GM12878 (cell line): ENCODE data around the gene ELOVL5. TPM values are rescaled to one million over a fixed set of nuclear protein-coding genes. Genes with fewer than 3 reads are reported as not detected.

Experiments used
- ATAC-seq: fragments of 200-7000 bp; cut with Tn5 transposase; 3 replicates; pipeline ENCODE4 v1.9.1; 2020; ENCODE audit warnings: mild to moderate bottlenecking, moderate library complexity
- BruUV-seq: library from RNA; stranded (reverse); fragments of 400-500 nt; replicated peaks from 2 replicates; lab custom pipeline; 2021; lab: Mats Ljungman, UMichigan
- CTCF ChIA-PET: fragments of 300-600 bp; sonication (Branson Sonifier 250); formaldehyde crosslinking; extraction: SDS; loops from one replicate; lab custom pipeline; 2021; ENCODE audit warnings: inconsistent platforms; lab: Yijun Ruan, JAX
- POLR2A ChIA-PET: fragments of 350-600 bp; formaldehyde crosslinking; extraction: SDS; loops from one replicate; lab custom pipeline; 2021; ENCODE audit warnings: inconsistent platforms; lab: Charles Lee
- RAD21 ChIA-PET: fragments of 300-600 bp; sonication (Branson Sonifier 250); formaldehyde crosslinking; loops from one replicate; lab custom pipeline; 2023; ENCODE audit warnings: antibody characterized with exemption; ENCODE audit not compliant: unreplicated experiment; lab: Charles Lee
- SMC1A ChIA-PET: fragments of 300-600 bp; sonication (Branson Sonifier 250); formaldehyde crosslinking; loops from one replicate; lab custom pipeline; 2023; ENCODE audit not compliant: unreplicated experiment, uncharacterized antibody; lab: Charles Lee
- DNase-seq: peaks from one replicate; pipeline ENCODE4 v3.0.0-alpha.2; 2011; ENCODE audit warnings: low read depth, low spot score
- FAIRE-seq: peaks from 3 replicates; lab custom pipeline; 2011; peaks lifted over from hg19 to GRCh38; lab: Jason Lieb, UNC
- H2AFZ ChIP-seq: 2 replicates; pipeline ENCODE4 v1.6.0; 2011; ENCODE audit warnings: low read depth, low read length, control low read depth; ENCODE audit not compliant: control insufficient read depth
- H3K27ac ChIP-seq: 2 replicates; pipeline ENCODE4 v1.5.1; 2011; ENCODE audit warnings: control low read depth; ENCODE audit not compliant: control insufficient read depth, insufficient read depth
- H3K27me3 ChIP-seq, 2 experiments: replicated peaks in 1 of 2; 2 replicates each; pipeline versions ENCODE4 v1.6.0 to v1.6.1; 2011; ENCODE audit warnings: low read length in 1 of 2; ENCODE audit not compliant: control insufficient read depth in 2 of 2, insufficient read depth in 2 of 2
- H3K36me3 ChIP-seq, 2 experiments: 2 replicates each; pipeline ENCODE4 v1.5.1; 2011; ENCODE audit warnings: low read length in 1 of 2; ENCODE audit not compliant: control insufficient read depth in 2 of 2, insufficient read depth in 2 of 2
- H3K4me1 ChIP-seq: 2 replicates; pipeline ENCODE4 v1.6.1; 2011; ENCODE audit warnings: mild to moderate bottlenecking, low read length, moderate library complexity, mixed read lengths; ENCODE audit not compliant: control insufficient read depth, insufficient read depth
- H3K4me2 ChIP-seq: 2 replicates; pipeline ENCODE4 v1.6.0; 2011; ENCODE audit warnings: control low read depth; ENCODE audit not compliant: control insufficient read depth, insufficient read depth
- H3K4me3 ChIP-seq: fragments of 200-600 bp; sonication (generic); 2 replicates; pipeline ENCODE4 v1.5.1; 2016
- H3K79me2 ChIP-seq: 2 replicates; pipeline ENCODE4 v1.6.0; 2011; ENCODE audit warnings: low read length; ENCODE audit not compliant: control insufficient read depth, insufficient read depth
- H3K9ac ChIP-seq: 2 replicates; pipeline ENCODE4 v1.8.0; 2011; ENCODE audit warnings: low read length, control low read depth, mixed read lengths; ENCODE audit not compliant: control insufficient read depth, insufficient read depth
- H3K9me3 ChIP-seq: replicated peaks from 3 replicates; pipeline ENCODE4 v1.5.1; 2011; ENCODE audit warnings: mild to moderate bottlenecking, low read length; ENCODE audit not compliant: control insufficient read depth, insufficient read depth
- H4K20me1 ChIP-seq: 2 replicates; pipeline ENCODE4 v1.6.0; 2011; ENCODE audit not compliant: control insufficient read depth, insufficient read depth
- BHLHE40 ChIP-seq, 2 experiments: fragments of 450-650 bp in 1 of 2; IDR thresholded peaks; 2 replicates each; pipeline ENCODE4 v1.6.1; 2011 to 2017; ENCODE audit warnings: low read depth in 2 of 2, borderline replicate concordance in 1 of 2, improper control_type of control experiment in 1 of 2, low read length in 1 of 2, mild to moderate bottlenecking in 1 of 2
- DPF2 ChIP-seq: fragments of 450-650 bp; IDR thresholded peaks from 2 replicates; pipeline ENCODE4 v1.6.1; 2017; ENCODE audit warnings: mild to moderate bottlenecking
- FOXK2 ChIP-seq: fragments of 450-650 bp; IDR thresholded peaks from 2 replicates; pipeline ENCODE4 v1.6.1; 2017; ENCODE audit warnings: mild to moderate bottlenecking, moderate library complexity
- HDAC6 ChIP-seq: fragments of 200-600 bp; sonication (generic); IDR thresholded peaks from one replicate; pipeline ENCODE4 v1.8.0; 2017; ENCODE audit warnings: antibody characterized with exemption; ENCODE audit not compliant: unreplicated experiment
- KLF5 ChIP-seq: fragments of 450-650 bp; IDR thresholded peaks from 2 replicates; pipeline ENCODE4 v1.6.1; 2014; ENCODE audit warnings: mild to moderate bottlenecking; ENCODE audit not compliant: partially characterized antibody
- LARP7 ChIP-seq: fragments of 450-650 bp; IDR thresholded peaks from 2 replicates; pipeline ENCODE4 v1.6.1; 2017; ENCODE audit warnings: mild to moderate bottlenecking
- MYC ChIP-seq: IDR thresholded peaks from 2 replicates; pipeline ENCODE4 v1.6.1; 2011; ENCODE audit warnings: mild to moderate bottlenecking, low read length, moderate library complexity, inconsistent platforms; ENCODE audit not compliant: insufficient read depth, insufficient replicate concordance, insufficient read length, severe bottlenecking
- RCOR1 ChIP-seq: conservative IDR thresholded peaks from 2 replicates; pipeline ENCODE4 v1.6.1; 2012; ENCODE audit warnings: low read depth, low read length, improper control_type of control experiment
- ZBED1 ChIP-seq: IDR thresholded peaks from 2 replicates; pipeline ENCODE4 v1.6.1; 2016; ENCODE audit warnings: borderline replicate concordance
- WGBS: methylation state at CpG from one replicate; pipeline ENCODE4 v1.1.6; 2016; ENCODE audit warnings: low lambda C conversion rate; ENCODE audit not compliant: insufficient replicate concordance, insufficient coverage; ENCODE audit errors: missing lambda C conversion rate; 5-methylcytosine and 5-hydroxymethylcytosine counted together
- in situ Hi-C: fragments of 300-500 bp; cut with MboI; formaldehyde crosslinking; loops from 9 replicates; pipeline ENCODE4 v1.14.3; 2018; ENCODE audit warnings: mixed read lengths
- intact Hi-C: fragments of 100-400 bp; cut with micrococcal nuclease; formaldehyde crosslinking; loops from one replicate; pipeline ENCODE4 v1.14.2; 2022; ENCODE audit not compliant: unreplicated experiment
- polyA plus RNA-seq, 11 experiments: library from polyadenylated mRNA; depleted of rRNA in 4 of 11; unstranded in 6 of 11; stranded (reverse) in 5 of 11; fragments of >200 nt; fragmentation: Nextera tagmentation in 4 of 11; fragmentation: Illumina TruSeq in 1 of 11; extraction: Ambion mirVana in 4 of 11; extraction: Trizol in 1 of 11; gene quantifications; 1 replicate in 1 of 11; 2 replicates in 10 of 11; pipeline versions ENCODE4 v1.2.1 to v1.2.3, GENCODE V29; 2011 to 2016; ENCODE audit warnings: inconsistent platforms in 2 of 11, missing spikeins in 2 of 11, low read depth in 1 of 11
- total RNA-seq, 4 experiments: library from RNA; depleted of rRNA in 3 of 4; stranded (reverse); fragments of >200 nt in 3 of 4; fragmentation: Illumina TruSeq in 1 of 4; extraction: Trizol in 1 of 4; gene quantifications; 2 replicates each; pipeline versions ENCODE4 v1.2.1 to v1.2.3, GENCODE V29; 2013 to 2021
- TF ChIP-seq, protein P1 (sequence below): IDR thresholded peaks from 2 replicates; pipeline ENCODE4 v1.6.1; 2012; ENCODE audit warnings: low read length, inconsistent platforms
- TF ChIP-seq, protein P2 (sequence below): IDR thresholded peaks from 2 replicates; pipeline ENCODE4 v1.6.1; 2012; ENCODE audit warnings: improper control_type of control experiment, low read depth, low read length; ENCODE audit not compliant: insufficient replicate concordance
- TF ChIP-seq, protein P3 (sequence below): IDR thresholded peaks from 2 replicates; pipeline ENCODE4 v1.6.1; 2011; ENCODE audit warnings: low read depth, mild to moderate bottlenecking, low read length, moderate library complexity, borderline replicate concordance; ENCODE audit errors: extremely low read depth

Gene ELOVL5
- total and polyA plus RNA-seq, 10 of the 15 experiments (the other 5 are each of a cell fraction or from before 2014, with no cell fraction given): 156 to 241 (median 196) TPM

DNA sequence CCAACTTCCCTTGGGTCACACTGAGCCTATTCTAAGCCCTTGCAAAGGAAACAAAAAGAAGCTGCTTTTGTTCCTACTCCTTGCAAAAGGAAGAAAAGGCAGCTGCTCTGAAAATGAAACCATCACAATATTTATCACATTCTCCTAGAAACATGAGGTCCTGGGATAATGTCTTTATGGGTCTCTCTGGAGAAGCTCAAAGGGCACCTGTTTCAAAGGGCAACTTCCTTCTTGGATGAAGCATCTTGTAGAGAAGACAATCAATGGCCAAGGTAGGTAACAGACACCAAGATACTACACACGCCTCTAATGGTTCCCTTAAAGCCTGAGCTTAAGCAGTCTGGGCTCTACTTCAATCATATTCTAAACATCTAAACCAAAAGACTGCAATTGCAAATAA is 10.4 kb downstream of the ELOVL5 start (continued):
- TF ChIP-seq MYC (no peak), HDAC6 (no peak), ZBED1 (no peak), FOXK2 (no peak), DPF2 (no peak)
- TF ChIP-seq, protein P1, sequence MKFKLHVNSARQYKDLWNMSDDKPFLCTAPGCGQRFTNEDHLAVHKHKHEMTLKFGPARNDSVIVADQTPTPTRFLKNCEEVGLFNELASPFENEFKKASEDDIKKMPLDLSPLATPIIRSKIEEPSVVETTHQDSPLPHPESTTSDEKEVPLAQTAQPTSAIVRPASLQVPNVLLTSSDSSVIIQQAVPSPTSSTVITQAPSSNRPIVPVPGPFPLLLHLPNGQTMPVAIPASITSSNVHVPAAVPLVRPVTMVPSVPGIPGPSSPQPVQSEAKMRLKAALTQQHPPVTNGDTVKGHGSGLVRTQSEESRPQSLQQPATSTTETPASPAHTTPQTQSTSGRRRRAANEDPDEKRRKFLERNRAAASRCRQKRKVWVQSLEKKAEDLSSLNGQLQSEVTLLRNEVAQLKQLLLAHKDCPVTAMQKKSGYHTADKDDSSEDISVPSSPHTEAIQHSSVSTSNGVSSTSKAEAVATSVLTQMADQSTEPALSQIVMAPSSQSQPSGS: no peak
- TF ChIP-seq, all 136 proteins: peak for 0

DNA sequence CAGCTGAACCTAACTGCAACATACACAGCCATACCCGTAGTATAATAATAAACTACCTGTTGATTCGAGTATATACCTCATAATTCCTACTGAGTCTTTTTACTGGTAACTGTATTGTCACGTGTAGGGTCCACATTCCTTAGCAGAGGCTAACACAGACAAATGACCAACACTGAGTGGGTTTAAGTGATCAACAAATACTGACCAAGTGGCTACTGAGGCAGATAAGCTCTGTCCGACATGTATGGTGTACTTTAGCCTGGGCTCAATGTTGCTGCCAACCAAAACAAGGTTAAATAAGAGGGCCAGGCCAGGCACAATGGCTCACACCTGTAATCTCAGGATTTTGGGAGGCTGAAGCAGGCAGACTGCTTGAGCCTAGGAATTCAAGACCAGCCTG is 12.7 kb downstream of the ELOVL5 start:
- FAIRE-seq: no peak
- H4K20me1 ChIP-seq: no peaks in the 10 kb centered on the region
- TF ChIP-seq BHLHE40 (IDR thresholded peaks at IDR 0.05; ENCODE audit: borderline replicate concordance in 1 of 2, low read depth in 2 of 2, low read length in 1 of 2) (0 out of 4 replicates have a peak, but pooled peaks of 1 of the 2 experiments have one; percentile 16), LARP7 (no peak), RCOR1 (no peak), FOXK2 (no peak), KLF5 (no peak)
- TF ChIP-seq, protein P2, sequence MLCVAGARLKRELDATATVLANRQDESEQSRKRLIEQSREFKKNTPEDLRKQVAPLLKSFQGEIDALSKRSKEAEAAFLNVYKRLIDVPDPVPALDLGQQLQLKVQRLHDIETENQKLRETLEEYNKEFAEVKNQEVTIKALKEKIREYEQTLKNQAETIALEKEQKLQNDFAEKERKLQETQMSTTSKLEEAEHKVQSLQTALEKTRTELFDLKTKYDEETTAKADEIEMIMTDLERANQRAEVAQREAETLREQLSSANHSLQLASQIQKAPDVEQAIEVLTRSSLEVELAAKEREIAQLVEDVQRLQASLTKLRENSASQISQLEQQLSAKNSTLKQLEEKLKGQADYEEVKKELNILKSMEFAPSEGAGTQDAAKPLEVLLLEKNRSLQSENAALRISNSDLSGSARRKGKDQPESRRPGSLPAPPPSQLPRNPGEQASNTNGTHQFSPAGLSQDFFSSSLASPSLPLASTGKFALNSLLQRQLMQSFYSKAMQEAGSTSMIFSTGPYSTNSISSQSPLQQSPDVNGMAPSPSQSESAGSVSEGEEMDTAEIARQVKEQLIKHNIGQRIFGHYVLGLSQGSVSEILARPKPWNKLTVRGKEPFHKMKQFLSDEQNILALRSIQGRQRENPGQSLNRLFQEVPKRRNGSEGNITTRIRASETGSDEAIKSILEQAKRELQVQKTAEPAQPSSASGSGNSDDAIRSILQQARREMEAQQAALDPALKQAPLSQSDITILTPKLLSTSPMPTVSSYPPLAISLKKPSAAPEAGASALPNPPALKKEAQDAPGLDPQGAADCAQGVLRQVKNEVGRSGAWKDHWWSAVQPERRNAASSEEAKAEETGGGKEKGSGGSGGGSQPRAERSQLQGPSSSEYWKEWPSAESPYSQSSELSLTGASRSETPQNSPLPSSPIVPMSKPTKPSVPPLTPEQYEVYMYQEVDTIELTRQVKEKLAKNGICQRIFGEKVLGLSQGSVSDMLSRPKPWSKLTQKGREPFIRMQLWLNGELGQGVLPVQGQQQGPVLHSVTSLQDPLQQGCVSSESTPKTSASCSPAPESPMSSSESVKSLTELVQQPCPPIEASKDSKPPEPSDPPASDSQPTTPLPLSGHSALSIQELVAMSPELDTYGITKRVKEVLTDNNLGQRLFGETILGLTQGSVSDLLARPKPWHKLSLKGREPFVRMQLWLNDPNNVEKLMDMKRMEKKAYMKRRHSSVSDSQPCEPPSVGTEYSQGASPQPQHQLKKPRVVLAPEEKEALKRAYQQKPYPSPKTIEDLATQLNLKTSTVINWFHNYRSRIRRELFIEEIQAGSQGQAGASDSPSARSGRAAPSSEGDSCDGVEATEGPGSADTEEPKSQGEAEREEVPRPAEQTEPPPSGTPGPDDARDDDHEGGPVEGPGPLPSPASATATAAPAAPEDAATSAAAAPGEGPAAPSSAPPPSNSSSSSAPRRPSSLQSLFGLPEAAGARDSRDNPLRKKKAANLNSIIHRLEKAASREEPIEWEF: no peak
- TF ChIP-seq, protein P3, sequence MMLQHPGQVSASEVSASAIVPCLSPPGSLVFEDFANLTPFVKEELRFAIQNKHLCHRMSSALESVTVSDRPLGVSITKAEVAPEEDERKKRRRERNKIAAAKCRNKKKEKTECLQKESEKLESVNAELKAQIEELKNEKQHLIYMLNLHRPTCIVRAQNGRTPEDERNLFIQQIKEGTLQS: no peak

More for the DNA sequence above, 12.7 kb downstream of the ELOVL5 start:
- TSS peak; percentile 80 for BruUV-seq
- intact Hi-C loops: loop anchor here (5.0 kb wide), 1 partner anchor 146 kb away; no protein-coding TSS in a partner anchor
- peak overlapping the region; percentile 72 for H3K4me3 ChIP-seq
- SMC1A ChIA-PET: interaction anchor here (1.0 to 8.2 kb wide), 10 partner anchors 6 to 161 kb away, joined by 3 to 135 read pairs (median 8); partner anchors contain the start of gene ELOVL5
- in situ Hi-C loops: no loop called here
- 11% methylated on average over 4 of the region's 4 CpGs for WGBS
- H2AFZ ChIP-seq: peak overlapping the region; percentile 62
- H3K79me2 ChIP-seq: peaks cover 96% of the 10 kb centered on the region
- H3K4me1 ChIP-seq: peaks cover 22% of the 10 kb centered on the region
- DNase-seq (no peak), ATAC-seq (no peak; the same call in 1 of the 3 replicates)
- peak overlapping the region; percentile 84 for H3K4me2 ChIP-seq
- H3K27me3 ChIP-seq: no peaks in the 10 kb centered on the region
- peaks cover 0 to 14% of the 10 kb centered on the region in 2 experiments; a peak in 2 of 4 replicates for H3K36me3 ChIP-seq
- H3K27ac ChIP-seq: peak overlapping the region; percentile 85
- H3K9ac ChIP-seq: peak overlapping the region; percentile 41
- POLR2A ChIA-PET: interaction anchor here (1.0 to 5.8 kb wide), 7 partner anchors 8 to 125 kb away, joined by 3 to 57 read pairs (median 5); partner anchors contain the start of gene ELOVL5
- no peaks in the 10 kb centered on the region; the same call in 2 of the 3 replicates for H3K9me3 ChIP-seq
- CTCF ChIA-PET: interaction anchor here (0.8 to 3.1 kb wide), 10 partner anchors 9 to 148 kb away, joined by 3 to 10 read pairs (median 4); no protein-coding TSS in a partner anchor
- RAD21 ChIA-PET: interaction anchor here (1.0 to 7.3 kb wide), 14 partner anchors 8 to 164 kb away, joined by 3 to 51 read pairs (median 6); partner anchors contain the start of gene ELOVL5
